GM18507 (cell line): ENCODE measurements around the gene BMF.
"Not testable (repeated sequence)": the region's sequence is repeated elsewhere in the genome, so short reads cannot be mapped to it uniquely, and the experiment has no call there.

Experiments used
- DNase-seq: peaks from one replicate; pipeline ENCODE4 v3.0.0; 2011; ENCODE audit warnings: low read depth; ENCODE audit not compliant: insufficient read length; ENCODE audit errors: extremely low spot score
- FAIRE-seq: peaks from 2 replicates; lab custom pipeline; 2011; peaks lifted over from hg19 to GRCh38; lab: Jason Lieb, UNC

BMF gene

GRCh38 chr15:40130118-40130517 lies 21.4 kb upstream of the BMF start:
- no peak for DNase-seq
- no peak for FAIRE-seq

GRCh38 chr15:40128766-40129660 lies 20.3 kb upstream of the BMF start:
- FAIRE-seq (no peak), DNase-seq (no peak)

- DNase-seq (no peak), FAIRE-seq (no peak)
These were observed 17.3 kb upstream of the BMF start for GRCh38 chr15:40125950-40126349.

- FAIRE-seq, DNase-seq: not testable (repeated sequence)
These were observed 16.2 kb upstream of the BMF start for GRCh38 chr15:40124807-40125285.

GRCh38 chr15:40124333-40124732 lies 15.7 kb upstream of the BMF start:
- not testable (repeated sequence) for DNase-seq, FAIRE-seq

- FAIRE-seq, DNase-seq: not testable (repeated sequence)
These were observed 15.2 kb upstream of the BMF start for GRCh38 chr15:40123863-40124262.

- not testable (repeated sequence) for DNase-seq, FAIRE-seq
These were observed 14.3 kb upstream of the BMF start for GRCh38 chr15:40122989-40123388.

- DNase-seq (no peak), FAIRE-seq (no peak)
These were observed 13.4 kb upstream of the BMF start for GRCh38 chr15:40121911-40122638.

- DNase-seq: no peak
- no peak for FAIRE-seq
These were observed 9.8 kb upstream of the BMF start for GRCh38 chr15:40118473-40118872.

GRCh38 chr15:40115670-40116093 lies 7.0 kb upstream of the BMF start:
- DNase-seq (peak; percentile 67), FAIRE-seq (peak; percentile 99)

- FAIRE-seq, DNase-seq: not testable (repeated sequence)
These were observed 6.4 kb upstream of the BMF start for GRCh38 chr15:40115106-40115505.

GRCh38 chr15:40114218-40114617 lies 5.5 kb upstream of the BMF start:
- FAIRE-seq (no peak), DNase-seq (no peak)

- DNase-seq (no peak), FAIRE-seq (no peak)
These were observed 4.1 kb upstream of the BMF start for GRCh38 chr15:40112789-40113188.

GRCh38 chr15:40111888-40112287 lies 3.2 kb upstream of the BMF start:
- DNase-seq (no peak), FAIRE-seq (no peak)

- FAIRE-seq: no peak
- DNase-seq: no peak
These were observed 2.3 kb upstream of the BMF start for GRCh38 chr15:40110866-40111550.

- FAIRE-seq (no peak), DNase-seq (no peak)
These were observed 421 bp downstream of the BMF start for GRCh38 chr15:40108061-40108854.

GRCh38 chr15:40106203-40107161 lies 2.2 kb downstream of the BMF start:
- no peak for DNase-seq
- peak; percentile 86 for FAIRE-seq
